ENCODE results near the gene ZNRF1. TPM values are rescaled to one million over a fixed set of nuclear protein-coding genes. Genes with fewer than 3 reads are reported as not detected.

Gene ZNRF1
- total RNA-seq, 4 donors from 2014 or later, result 13.0 to 16.7 (median 15.8) TPM

DNA sequence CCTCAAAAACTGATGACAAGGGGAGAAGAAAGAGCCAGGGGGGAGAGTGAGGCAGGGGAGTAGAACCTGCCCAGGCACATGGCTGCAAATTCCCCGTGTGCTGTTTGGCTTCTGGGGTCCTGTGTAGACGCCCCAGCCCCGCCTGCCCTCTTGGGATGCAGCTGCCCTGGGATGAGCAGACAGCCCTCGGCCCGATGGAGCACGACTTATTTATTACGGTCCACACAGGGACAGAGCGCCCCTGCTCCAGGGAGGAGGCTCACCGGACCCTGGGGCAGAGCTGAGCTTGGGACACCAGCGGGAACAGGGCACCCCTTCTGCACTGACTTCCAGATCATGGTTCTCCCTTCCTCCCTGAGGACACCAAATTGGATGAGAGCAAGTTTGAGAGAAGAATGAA, 108.7 kb downstream of the ZNRF1 start:
- Histone ChIP-seq H3K27ac (no peak overlapping the region), H3K4me1 (peaks cover 71% of the 10 kb centered on the region), H3K36me3 (peaks cover 2% of the 10 kb centered on the region), H3K27me3 (no peaks in the 10 kb centered on the region), H3K4me3 (no peak overlapping the region), H3K9me3 (no peaks in the 10 kb centered on the region)
- 84% methylated on average over 5 of the region's 10 CpGs for WGBS
- DNase-seq (ENCODE audit: low spot score in 2 of 2), result peak; percentile 58 to 76
- TF ChIP-seq POLR2AphosphoS5 (IDR thresholded peaks at IDR 0.05), result no peak
- no peak for TF ChIP-seq POLR2A (IDR thresholded peaks at IDR 0.05)
- TF ChIP-seq, protein P1, sequence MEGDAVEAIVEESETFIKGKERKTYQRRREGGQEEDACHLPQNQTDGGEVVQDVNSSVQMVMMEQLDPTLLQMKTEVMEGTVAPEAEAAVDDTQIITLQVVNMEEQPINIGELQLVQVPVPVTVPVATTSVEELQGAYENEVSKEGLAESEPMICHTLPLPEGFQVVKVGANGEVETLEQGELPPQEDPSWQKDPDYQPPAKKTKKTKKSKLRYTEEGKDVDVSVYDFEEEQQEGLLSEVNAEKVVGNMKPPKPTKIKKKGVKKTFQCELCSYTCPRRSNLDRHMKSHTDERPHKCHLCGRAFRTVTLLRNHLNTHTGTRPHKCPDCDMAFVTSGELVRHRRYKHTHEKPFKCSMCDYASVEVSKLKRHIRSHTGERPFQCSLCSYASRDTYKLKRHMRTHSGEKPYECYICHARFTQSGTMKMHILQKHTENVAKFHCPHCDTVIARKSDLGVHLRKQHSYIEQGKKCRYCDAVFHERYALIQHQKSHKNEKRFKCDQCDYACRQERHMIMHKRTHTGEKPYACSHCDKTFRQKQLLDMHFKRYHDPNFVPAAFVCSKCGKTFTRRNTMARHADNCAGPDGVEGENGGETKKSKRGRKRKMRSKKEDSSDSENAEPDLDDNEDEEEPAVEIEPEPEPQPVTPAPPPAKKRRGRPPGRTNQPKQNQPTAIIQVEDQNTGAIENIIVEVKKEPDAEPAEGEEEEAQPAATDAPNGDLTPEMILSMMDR (IDR thresholded peaks at IDR 0.05), result no peak
- no peak for TF ChIP-seq EP300 (IDR thresholded peaks at IDR 0.05)

DNA sequence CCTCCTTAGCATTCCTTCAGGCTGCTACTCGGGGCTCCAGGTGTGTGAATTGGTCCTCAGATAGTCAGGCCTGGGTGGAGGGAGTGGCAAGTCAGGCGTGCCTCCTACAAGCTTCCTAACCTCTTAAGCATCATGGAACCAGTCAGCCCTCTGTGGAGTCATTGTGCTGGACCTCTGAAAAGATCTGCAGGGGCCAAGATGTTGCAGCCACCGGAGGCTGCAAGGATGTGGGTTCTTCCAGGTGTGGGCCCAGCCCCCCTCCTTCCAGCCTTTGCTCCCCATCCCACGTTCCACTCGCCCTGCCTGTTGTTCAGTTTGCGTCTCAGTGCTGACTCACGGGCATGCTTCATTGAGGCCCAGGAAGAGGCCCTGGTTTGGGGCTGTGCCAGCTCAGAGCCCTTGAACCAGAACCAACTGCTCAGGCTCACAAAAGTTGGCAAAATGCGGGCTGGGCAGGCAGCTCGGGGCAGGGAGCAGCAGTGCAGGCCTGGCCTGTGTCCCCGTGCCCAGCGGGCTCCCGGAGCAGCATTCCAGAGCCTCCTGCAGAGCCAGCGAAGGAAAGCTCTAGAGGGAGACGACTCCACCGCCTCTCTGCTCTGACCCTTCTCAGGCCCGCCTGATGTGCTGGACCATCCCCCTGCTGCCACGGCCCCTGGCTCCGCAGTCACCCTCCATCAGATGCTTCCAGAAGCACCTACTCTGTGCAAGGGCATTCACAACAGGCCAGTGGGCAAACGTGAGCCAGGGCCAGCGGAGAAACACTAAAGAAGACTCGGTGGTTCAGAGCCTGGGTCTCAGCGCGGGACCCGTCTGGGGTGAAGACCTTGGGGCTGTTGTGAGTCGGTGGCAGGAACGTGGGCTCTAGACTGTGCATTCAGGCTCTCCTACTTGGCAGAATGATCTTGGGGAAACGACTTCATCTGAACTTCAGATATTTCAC, 110.2 kb downstream of the ZNRF1 start:
- DNase-seq (ENCODE audit: low spot score in 2 of 2), result peak in 1 of 2 donors; percentile 86
- WGBS, result 40% methylated on average over 17 of the region's 27 CpGs
- Histone ChIP-seq H3K27ac (peak overlapping the region; percentile 90), H3K36me3 (peaks cover 2% of the 10 kb centered on the region), H3K4me1 (peaks cover 73% of the 10 kb centered on the region), H3K4me3 (peak overlapping the region; percentile 15), H3K27me3 (no peaks in the 10 kb centered on the region), H3K9me3 (no peaks in the 10 kb centered on the region)
- TF ChIP-seq, protein P1 (IDR thresholded peaks at IDR 0.05), result no peak
- TF ChIP-seq POLR2AphosphoS5 (IDR thresholded peaks at IDR 0.05) (peak in 2 of 3 donors; percentile 20 to 44), POLR2A (IDR thresholded peaks at IDR 0.05) (no peak), EP300 (IDR thresholded peaks at IDR 0.05) (no peak)

GRCh38 chr16:75109732-75110243, 111.0 kb downstream of the ZNRF1 start:
- TF ChIP-seq POLR2AphosphoS5 (IDR thresholded peaks at IDR 0.05), result no peak
- no peak for TF ChIP-seq POLR2A (IDR thresholded peaks at IDR 0.05)
- TF ChIP-seq, protein P1 (IDR thresholded peaks at IDR 0.05), result no peak
- no peak for TF ChIP-seq EP300 (IDR thresholded peaks at IDR 0.05)
- no peaks in the 10 kb centered on the region for H3K9me3 ChIP-seq
- 25% methylated on average over 4 of the region's 10 CpGs for WGBS
- H3K36me3 ChIP-seq, result peaks cover 2% of the 10 kb centered on the region
- peak in 1 of 2 donors; percentile 66 for DNase-seq (ENCODE audit: low spot score in 2 of 2)
- peaks cover 70% of the 10 kb centered on the region for H3K4me1 ChIP-seq
- H3K27ac ChIP-seq, result peak overlapping the region; percentile 90
- no peak overlapping the region for H3K4me3 ChIP-seq
- H3K27me3 ChIP-seq, result no peaks in the 10 kb centered on the region

DNA sequence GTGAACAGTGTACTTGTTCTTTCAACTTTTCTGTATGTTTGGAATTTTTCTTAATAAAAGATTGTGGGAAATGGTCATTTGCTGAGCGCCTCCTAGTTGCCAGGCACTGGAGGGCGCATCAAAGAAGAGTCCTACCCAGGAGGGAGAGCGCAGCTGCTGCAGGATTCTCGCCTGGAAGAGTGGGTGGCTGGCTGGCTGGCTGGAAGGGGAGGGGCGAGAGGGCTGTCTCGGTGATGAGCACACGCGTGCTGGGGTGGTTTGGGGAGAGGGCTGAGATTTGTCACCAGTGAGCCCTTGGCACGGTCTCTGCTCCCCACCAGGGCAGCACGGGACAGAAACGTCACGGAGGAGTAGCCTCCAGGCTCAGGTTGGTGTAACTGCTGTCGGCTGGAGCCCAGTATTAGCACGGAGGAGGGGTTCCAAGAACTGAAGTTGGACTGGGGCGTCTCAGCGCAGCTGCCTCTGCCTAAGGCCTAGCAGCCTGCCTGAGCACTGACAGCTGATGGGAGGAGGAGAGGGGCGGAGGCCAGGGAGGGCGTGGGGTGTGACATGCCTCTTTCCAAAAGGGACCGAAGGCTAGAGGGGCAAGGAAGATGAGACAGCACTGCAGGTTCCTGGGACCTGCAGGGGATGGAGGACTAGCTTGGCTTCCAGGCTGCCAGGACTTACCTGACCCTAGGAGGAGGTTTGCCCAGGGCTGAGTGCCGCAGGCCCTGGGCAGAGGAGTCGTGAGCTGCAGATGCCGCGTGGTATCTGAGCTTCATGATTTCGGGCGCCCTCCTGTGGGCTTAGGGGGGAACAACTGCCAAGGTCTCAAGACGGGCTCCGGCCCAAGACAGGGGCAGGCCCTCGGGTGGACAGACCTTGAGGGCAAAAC, 112.1 kb downstream of the ZNRF1 start:
- peak overlapping the region; percentile 90 for H3K27ac ChIP-seq
- H3K9me3 ChIP-seq, result no peaks in the 10 kb centered on the region
- TF ChIP-seq POLR2A (IDR thresholded peaks at IDR 0.05) (no peak), EP300 (IDR thresholded peaks at IDR 0.05) (no peak), POLR2AphosphoS5 (IDR thresholded peaks at IDR 0.05) (peak in 1 of 3 donors; percentile 5)
- TF ChIP-seq, protein P1 (IDR thresholded peaks at IDR 0.05), result peak; percentile 77 to 89
- H3K36me3 ChIP-seq, result peaks cover 2% of the 10 kb centered on the region
- 12% methylated on average over 23 of the region's 28 CpGs for WGBS
- DNase-seq (ENCODE audit: low spot score in 2 of 2), result peak; percentile 93 to 95
- peaks cover 64% of the 10 kb centered on the region for H3K4me1 ChIP-seq
- peak overlapping the region; percentile 35 for H3K4me3 ChIP-seq
- no peaks in the 10 kb centered on the region for H3K27me3 ChIP-seq

Measured in suprapubic skin (tissue), 4 donors.